Heart right ventricle (tissue), 16 donors: ENCODE data around the gene DIS3L2. TPM values are rescaled to one million over a fixed set of nuclear protein-coding genes. Genes with fewer than 3 reads are reported as not detected.
"Not testable (repeated sequence)": the region's sequence is repeated elsewhere in the genome, so short reads cannot be mapped to it uniquely, and the experiment has no call there.

Experiments
- ATAC-seq, 8 donors: fragments of 200-7000 bp; cut with Tn5 transposase; one replicate each; pipeline ENCODE4 v1.9.1; 2020; ENCODE audit warnings: mild to moderate bottlenecking in 8 of 8, moderate library complexity in 8 of 8, moderate number of reproducible peaks in 1 of 8
- DNase-seq, 2 donors: peaks; one replicate each; pipeline ENCODE4 v3.0.0-alpha.2; 2020
- H3K27ac ChIP-seq, 10 donors: fragments of 200-600 bp; sonication (generic) in 2 of 10; one replicate each; pipeline versions ENCODE4 v1.5.0 to v1.8.0; 2020 to 2022; ENCODE audit warnings: mild to moderate bottlenecking in 3 of 10
- H3K27me3 ChIP-seq, 7 donors: fragments of 200-600 bp; one replicate each; pipeline ENCODE4 v1.8.0; 2021 to 2022; ENCODE audit warnings: mild to moderate bottlenecking in 2 of 7
- H3K36me3 ChIP-seq, 9 donors: fragments of 200-600 bp; sonication (generic) in 1 of 9; one replicate each; pipeline versions ENCODE4 v1.5.0 to v1.8.0; 2020 to 2022; ENCODE audit warnings: mild to moderate bottlenecking in 2 of 9
- H3K4me1 ChIP-seq, 9 donors: fragments of 200-600 bp; sonication (generic) in 1 of 9; one replicate each; pipeline versions ENCODE4 v1.5.0 to v1.8.0; 2020 to 2022; ENCODE audit warnings: mild to moderate bottlenecking in 4 of 9
- H3K4me3 ChIP-seq, 10 donors: fragments of 200-600 bp; sonication (generic) in 2 of 10; one replicate each; pipeline versions ENCODE4 v1.5.0 to v1.8.0; 2020 to 2022; ENCODE audit warnings: mild to moderate bottlenecking in 7 of 10, moderate library complexity in 2 of 10
- H3K9me3 ChIP-seq, 11 donors: fragments of 200-600 bp in 10 of 11; sonication (generic) in 2 of 11; one replicate each; pipeline versions ENCODE4 v1.5.0 to v1.8.0; 2013 to 2022; ENCODE audit warnings: mild to moderate bottlenecking in 2 of 11, control low read depth in 1 of 11, moderate library complexity in 1 of 11
- CTCF ChIP-seq, 9 donors: fragments of 200-600 bp; sonication (generic) in 2 of 9; IDR thresholded peaks; one replicate each; pipeline versions ENCODE4 v1.5.0 to v1.8.0; 2021 to 2022; ENCODE audit warnings: antibody characterized with exemption in 9 of 9, mild to moderate bottlenecking in 5 of 9, moderate library complexity in 1 of 9
- WGBS, 2 donors: extraction: QIAGEN DNeasy Blood & Tissue Kit; methylation state at CpG; one replicate each; pipeline ENCODE4 v1.1.7; 2013; ENCODE audit warnings: inconsistent platforms in 1 of 2; 5-methylcytosine and 5-hydroxymethylcytosine counted together
- intact Hi-C, 10 donors: fragments of 100-400 bp; cut with DNase I; formaldehyde crosslinking; loops; one replicate each; pipeline versions ENCODE4 v1.11.1 to v1.14.2; 2022
- polyA plus RNA-seq, 2 donors: library from polyadenylated mRNA; stranded (reverse); fragments of 200-250 nt; gene quantifications; one replicate each; pipeline ENCODE4 v1.2.3, GENCODE V29; 2013
- total RNA-seq, 10 donors: library from RNA; stranded (reverse); fragmentation: NEBNext Ultra II Directional in 3 of 10; extraction: Animal tissue kit (Norgen Biotek cat#: 25700) in 3 of 10; gene quantifications; one replicate each; pipeline versions ENCODE4 v1.2.1 to v1.2.4, GENCODE V29; 2021 to 2023
- donor health status: Arrhythmogenic right ventricular cardiomyopathy.
- donor health status: ischemic (EF 13 %, LVEDD 7.1; RV severe dilation, severe dysfunction).
- donor health status: healthy with polysubstance abuse.
- donor health status: DM: no; HTN: yes; CAD: no.
- donor health status: DM: no; HTN: no; CAD: no.
- donor health status: ischemic (EF 25% LVEDD 6.9; RV normal size, moderate dysfunction).
- donor health status: ischemic (EF 25% LVEDD 5.7; RV mildly dilated, moderate dysfunction).
- donor health status: healthy.
- donor health status: DM: yes; HTN: yes; CAD: no.
- donor health status: Ischemic cardiomyopathy.
- donor health status: ischemic (EF 35%, LVEDD 5.7; RV mildly dilated, moderate dysfunction).
- donor health status: nonischemic (EF 11% LVEDD 7.7; RV severe dilation, severe dysfunction).
- donor health status: DM: yes; HTN: yes; CAD: no.
- donor health status: PGD.
- donor health status: ischemic (EF 29% LVEDD 5.4; RV normal size, mild dysfunction).
- donor health status: nonischemic (EF 23%, LVEDD 6.1; RV moderate dilation, normal function).

Gene DIS3L2
- total and polyA plus RNA-seq, 12 donors = 9.5 to 24.5 (median 18.5) TPM

GRCh38 chr2:232308986-232309385 is 347.5 kb downstream of the DIS3L2 start:
- Histone ChIP-seq H3K27ac (no peak overlapping the region), H3K9me3 (peaks cover 0 to 27% (median 7%) of the 10 kb centered on the region in 11 donors), H3K4me3 (no peak overlapping the region), H3K27me3 (no peaks in the 10 kb centered on the region), H3K4me1 (peaks cover 0 to 14% (median 0%) of the 10 kb centered on the region in 9 donors), H3K36me3 (peaks cover 0 to 12% (median 0%) of the 10 kb centered on the region in 9 donors)
- intact Hi-C loops = no loop called here
- ATAC-seq = no peak
- WGBS, 2 donors = 90 to 96% methylated on average over 3 of the region's 3 CpGs
- no peak for DNase-seq
- no peak for TF ChIP-seq CTCF (IDR thresholded peaks at IDR 0.05)

- H3K4me3 ChIP-seq = no peak overlapping the region
- 70 to 88% methylated on average over 4 of the region's 4 CpGs for WGBS, 2 donors
- DNase-seq (no peak), ATAC-seq (peak in 3 of 8 donors; percentile 20 to 59 (median 37))
- peaks cover 0 to 21% (median 7%) of the 10 kb centered on the region in 11 donors for H3K9me3 ChIP-seq
- H3K27ac ChIP-seq = peak overlapping the region in 1 of 10 donors; percentile 68
- no peak for TF ChIP-seq CTCF (IDR thresholded peaks at IDR 0.05)
- H3K27me3 ChIP-seq = no peaks in the 10 kb centered on the region
- peaks cover 0 to 21% (median 3%) of the 10 kb centered on the region in 9 donors for H3K4me1 ChIP-seq
- H3K36me3 ChIP-seq = peaks cover 0 to 7% (median 0%) of the 10 kb centered on the region in 9 donors
- intact Hi-C loops = no loop called here
Observed at GRCh38 chr2:232309592-232309991, 348.1 kb downstream of the DIS3L2 start.

GRCh38 chr2:232310121-232310520 is 348.6 kb downstream of the DIS3L2 start:
- intact Hi-C loops = no loop called here

GRCh38 chr2:232310696-232311095 is 349.2 kb downstream of the DIS3L2 start:
- Histone ChIP-seq H3K4me3 (no peak overlapping the region), H3K36me3 (peaks cover 0 to 7% (median 0%) of the 10 kb centered on the region in 9 donors), H3K27ac (peak overlapping the region in 1 of 10 donors; percentile 68), H3K4me1 (peaks cover 0 to 32% (median 14%) of the 10 kb centered on the region in 9 donors), H3K27me3 (no peaks in the 10 kb centered on the region), H3K9me3 (peaks cover 0 to 19% (median 7%) of the 10 kb centered on the region in 11 donors)
- intact Hi-C loops = no loop called here
- ATAC-seq (peak in 2 of 8 donors; percentile 18 to 29), DNase-seq (no peak)
- 72 to 82% methylated on average over 1 of the region's 1 CpG for WGBS, 2 donors
- TF ChIP-seq CTCF (IDR thresholded peaks at IDR 0.05) = no peak

More at GRCh38 chr2:232310121-232310520, 348.6 kb downstream of the DIS3L2 start:
- DNase-seq = no peak
- peaks cover 0 to 26% (median 8%) of the 10 kb centered on the region in 9 donors for H3K4me1 ChIP-seq
- WGBS, 2 donors = 72 to 84% methylated on average over 9 of the region's 9 CpGs
- no peak overlapping the region for H3K4me3 ChIP-seq
- peaks cover 0 to 7% (median 0%) of the 10 kb centered on the region in 9 donors for H3K36me3 ChIP-seq
- H3K27me3 ChIP-seq = no peaks in the 10 kb centered on the region
- no peak for TF ChIP-seq CTCF (IDR thresholded peaks at IDR 0.05)
- H3K9me3 ChIP-seq = peaks cover 0 to 19% (median 7%) of the 10 kb centered on the region in 11 donors
- peak in 5 of 8 donors; percentile 18 to 59 (median 42) for ATAC-seq
- peak overlapping the region in 1 of 10 donors; percentile 68 for H3K27ac ChIP-seq

GRCh38 chr2:232313645-232314044 is 352.1 kb downstream of the DIS3L2 start:
- DNase-seq, intact Hi-C loops, H3K27me3 ChIP-seq, ATAC-seq, H3K36me3 ChIP-seq, H3K4me3 ChIP-seq: not testable (repeated sequence)
- 96 to 98% methylated on average over 2 of the region's 2 CpGs for WGBS, 2 donors
- Histone ChIP-seq H3K9me3 (peaks cover 0 to 19% (median 7%) of the 10 kb centered on the region in 11 donors), H3K4me1 (peaks cover 4 to 60% (median 23%) of the 10 kb centered on the region in 9 donors), H3K27ac (peak overlapping the region in 1 of 10 donors; percentile 94)
